NB4 (cell line): ENCODE measurements around the gene TNS1.

ENCODE experiments used
- DNase-seq: peaks from one replicate; pipeline ENCODE4 v3.0.0; 2010; ENCODE audit warnings: low read depth
- H3K4me3 ChIP-seq: one replicate; pipeline ENCODE4 v1.5.1; 2011; ENCODE audit warnings: mild to moderate bottlenecking, low read depth, low read length, moderate library complexity
- MYC ChIP-seq: IDR thresholded peaks from 2 replicates; pipeline ENCODE4 v1.6.1; 2011; ENCODE audit warnings: low read depth, low read length
- POLR2A ChIP-seq: IDR thresholded peaks from 2 replicates; pipeline ENCODE4 v1.6.1; 2011; ENCODE audit warnings: mild to moderate bottlenecking; ENCODE audit not compliant: insufficient read length; ENCODE audit errors: extremely low read depth
- TF ChIP-seq, protein P1 (sequence below): IDR thresholded peaks from one replicate; pipeline ENCODE4 v1.5.1; 2012; ENCODE audit warnings: low read depth, low read length
- TF ChIP-seq, protein P2 (sequence below): IDR thresholded peaks from 2 replicates; pipeline ENCODE4 v1.6.1; 2011; ENCODE audit warnings: low read depth, low read length

TNS1 gene

DNA sequence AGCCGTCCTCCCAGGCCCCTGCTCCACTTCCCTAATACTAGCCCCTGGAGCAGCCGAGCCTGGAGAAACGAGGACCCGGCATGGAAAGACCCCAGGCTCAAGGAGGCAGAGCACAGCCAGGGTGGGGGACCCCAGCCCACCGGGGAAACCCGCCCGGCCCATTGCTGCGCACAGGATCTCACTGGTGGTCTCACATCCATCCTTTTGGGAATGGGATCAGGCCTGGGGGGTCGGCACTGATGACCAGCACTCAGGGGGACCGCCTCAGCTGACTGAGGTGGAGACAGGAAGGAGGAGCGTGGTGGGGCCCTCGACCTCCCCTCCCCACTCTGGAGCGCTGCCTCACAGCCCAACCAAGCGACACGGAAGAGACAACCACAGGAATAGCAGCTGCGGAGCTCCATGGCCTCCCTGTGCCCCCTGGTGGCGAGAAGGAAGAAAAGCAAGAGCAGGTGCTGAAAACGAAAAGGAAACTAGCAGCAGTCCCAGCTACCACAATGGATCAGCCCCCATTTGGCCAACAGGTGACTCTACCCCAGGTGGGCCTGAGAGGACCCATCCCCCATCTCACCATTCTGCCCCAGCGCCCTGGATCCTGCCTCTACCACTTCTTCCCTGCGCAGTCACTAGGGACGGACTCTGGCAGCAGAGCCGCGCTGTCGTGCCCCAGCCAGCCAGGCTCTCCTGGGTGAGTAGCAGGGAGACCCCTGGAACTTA, 31.9 kb upstream of the TNS1 start:
- TF ChIP-seq, protein P1, sequence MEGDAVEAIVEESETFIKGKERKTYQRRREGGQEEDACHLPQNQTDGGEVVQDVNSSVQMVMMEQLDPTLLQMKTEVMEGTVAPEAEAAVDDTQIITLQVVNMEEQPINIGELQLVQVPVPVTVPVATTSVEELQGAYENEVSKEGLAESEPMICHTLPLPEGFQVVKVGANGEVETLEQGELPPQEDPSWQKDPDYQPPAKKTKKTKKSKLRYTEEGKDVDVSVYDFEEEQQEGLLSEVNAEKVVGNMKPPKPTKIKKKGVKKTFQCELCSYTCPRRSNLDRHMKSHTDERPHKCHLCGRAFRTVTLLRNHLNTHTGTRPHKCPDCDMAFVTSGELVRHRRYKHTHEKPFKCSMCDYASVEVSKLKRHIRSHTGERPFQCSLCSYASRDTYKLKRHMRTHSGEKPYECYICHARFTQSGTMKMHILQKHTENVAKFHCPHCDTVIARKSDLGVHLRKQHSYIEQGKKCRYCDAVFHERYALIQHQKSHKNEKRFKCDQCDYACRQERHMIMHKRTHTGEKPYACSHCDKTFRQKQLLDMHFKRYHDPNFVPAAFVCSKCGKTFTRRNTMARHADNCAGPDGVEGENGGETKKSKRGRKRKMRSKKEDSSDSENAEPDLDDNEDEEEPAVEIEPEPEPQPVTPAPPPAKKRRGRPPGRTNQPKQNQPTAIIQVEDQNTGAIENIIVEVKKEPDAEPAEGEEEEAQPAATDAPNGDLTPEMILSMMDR = peak; percentile 65
- peak overlapping the region; percentile 30 for H3K4me3 ChIP-seq
- peak; percentile 78 for DNase-seq

DNA sequence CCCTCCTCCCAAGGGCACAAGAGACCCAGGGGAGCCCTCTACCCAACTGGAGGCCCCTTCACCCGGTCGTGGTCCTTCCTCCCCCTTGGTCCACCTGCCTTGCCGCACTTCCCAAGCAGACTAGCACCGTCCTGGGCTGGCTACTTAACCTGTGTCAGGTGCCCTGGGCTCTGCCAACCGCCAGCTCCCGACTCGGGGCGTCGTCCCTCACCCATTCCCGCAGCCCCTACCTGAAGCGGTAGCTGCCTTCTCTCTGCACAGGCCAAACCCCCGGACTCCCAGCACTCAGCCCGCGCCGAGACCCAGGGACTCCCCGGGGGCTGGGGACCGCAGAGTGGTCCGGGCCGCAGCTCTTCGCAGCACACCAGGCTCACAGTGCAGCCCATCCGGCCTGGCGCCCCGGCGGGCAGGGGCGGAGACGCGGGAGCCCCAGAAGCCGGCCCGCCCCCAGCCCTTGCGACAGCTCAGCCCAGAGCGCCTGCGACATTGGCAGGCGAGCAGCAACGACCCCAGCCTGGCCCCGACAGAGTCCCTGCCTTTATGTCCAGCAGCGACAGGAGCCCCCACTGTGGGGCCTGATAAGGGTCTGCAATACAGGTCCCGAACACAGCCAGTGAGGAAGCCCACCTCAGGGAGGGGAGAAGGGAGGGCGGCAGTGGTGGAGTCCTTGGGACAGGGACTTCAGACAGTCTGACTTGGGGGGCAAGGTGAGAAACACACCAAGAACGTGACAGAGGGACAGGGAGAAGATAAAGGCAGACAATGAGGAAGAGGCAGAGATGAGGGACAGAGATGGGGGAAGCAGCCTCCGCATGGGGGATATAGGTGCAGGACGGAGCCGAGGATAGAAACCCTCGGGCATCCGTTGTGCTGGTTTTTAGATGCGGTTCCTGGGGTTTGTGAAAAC, 31.0 kb upstream of the TNS1 start:
- peak; percentile 46 for TF ChIP-seq POLR2A
- TF ChIP-seq, protein P2, sequence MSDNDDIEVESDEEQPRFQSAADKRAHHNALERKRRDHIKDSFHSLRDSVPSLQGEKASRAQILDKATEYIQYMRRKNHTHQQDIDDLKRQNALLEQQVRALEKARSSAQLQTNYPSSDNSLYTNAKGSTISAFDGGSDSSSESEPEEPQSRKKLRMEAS = no peak
- H3K4me3 ChIP-seq = peak overlapping the region; percentile 36
- peak; percentile 88 for DNase-seq

DNA sequence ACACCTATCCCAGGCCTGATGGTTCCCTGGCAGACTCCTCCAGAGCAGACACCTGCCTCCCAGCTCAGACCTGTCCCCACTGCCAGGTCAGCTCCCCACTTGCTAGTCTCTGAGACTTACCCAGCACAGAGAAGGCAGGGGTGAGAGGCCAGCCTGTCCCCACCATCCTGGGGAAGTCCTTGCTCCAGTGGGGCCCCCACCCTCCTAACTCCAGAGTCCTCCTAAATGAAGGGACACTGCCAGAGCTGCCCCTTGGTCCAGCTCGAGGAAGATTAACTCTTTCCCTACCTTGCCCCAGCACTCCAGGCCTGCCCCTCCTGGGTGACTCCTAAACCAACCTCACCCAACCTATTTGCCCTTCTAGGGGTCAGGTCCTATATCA, 30.4 kb upstream of the TNS1 start:
- H3K4me3 ChIP-seq = peak overlapping the region; percentile 36
- no peak for DNase-seq
- TF ChIP-seq POLR2A (no peak), MYC (no peak)
- TF ChIP-seq, protein P1 = no peak
- TF ChIP-seq, protein P2 = no peak

DNA sequence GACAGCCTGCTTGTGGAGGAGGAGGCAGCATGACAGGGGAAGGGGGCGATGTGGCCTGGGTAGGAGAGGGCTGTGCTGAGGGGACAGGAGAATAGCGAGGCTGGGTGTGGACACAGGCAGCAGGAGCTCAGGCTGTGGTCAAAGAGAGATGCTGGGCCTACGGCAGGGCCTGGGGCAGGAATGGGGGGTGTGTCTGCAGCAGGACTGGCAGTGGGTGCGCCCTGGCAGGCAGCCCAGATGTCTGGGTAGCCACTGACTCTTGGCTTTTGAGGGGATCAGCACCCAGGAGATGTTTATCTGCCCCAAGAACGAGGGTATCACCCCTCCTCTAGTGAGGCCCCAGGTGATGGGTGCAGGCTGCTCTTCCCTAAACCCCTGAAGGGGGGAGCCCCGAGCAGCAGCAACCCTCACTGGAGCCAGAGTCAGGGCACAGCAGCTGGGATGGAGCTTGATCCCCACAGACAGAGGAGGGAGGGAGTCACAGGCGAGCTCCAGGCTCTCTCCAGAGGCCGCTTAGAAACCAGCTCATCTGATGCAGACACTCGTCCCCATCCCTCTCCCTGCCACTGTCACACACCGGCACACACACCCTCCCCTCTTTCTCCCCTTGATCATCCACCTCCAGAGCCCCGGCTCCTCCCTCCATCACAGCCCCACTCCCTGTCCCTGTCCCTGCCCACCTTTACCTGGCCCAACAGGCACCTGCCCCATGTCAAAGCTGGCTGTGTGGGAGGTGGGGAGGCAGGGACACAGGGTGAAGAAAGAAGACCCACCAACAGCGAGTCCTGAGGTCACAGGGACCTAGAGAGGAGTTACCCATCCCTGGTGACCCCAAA, 29.8 kb upstream of the TNS1 start:
- no peak overlapping the region for H3K4me3 ChIP-seq
- no peak for DNase-seq

DNA sequence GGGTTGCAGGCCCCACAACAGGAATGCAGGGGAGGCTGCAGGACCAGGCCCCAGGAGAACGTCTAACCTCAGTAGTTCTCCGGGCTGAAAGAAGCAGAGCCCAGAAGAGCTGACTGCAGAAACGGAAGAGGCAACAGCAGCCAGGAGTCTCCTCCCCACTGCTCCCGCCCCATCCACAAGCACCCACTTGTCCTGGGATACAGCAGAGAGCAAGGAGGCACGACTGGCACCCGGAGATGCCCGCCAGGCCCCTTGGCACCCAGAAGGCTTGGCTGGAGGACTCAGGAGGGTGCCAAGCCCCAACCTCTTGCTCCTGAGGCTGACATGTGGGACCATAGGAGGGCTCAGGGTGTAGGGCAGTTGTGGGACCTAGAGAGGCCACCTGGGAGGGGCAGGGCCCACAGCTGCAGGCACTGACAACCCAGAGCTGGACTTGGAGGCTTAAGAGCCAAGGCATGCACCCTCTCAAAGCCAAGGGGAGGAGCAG, 29.0 kb upstream of the TNS1 start:
- TF ChIP-seq, protein P1 = no peak
- TF ChIP-seq, protein P2 = no peak
- TF ChIP-seq POLR2A = no peak
- no peak overlapping the region for H3K4me3 ChIP-seq
- DNase-seq = no peak

More for the DNA sequence above, 29.8 kb upstream of the TNS1 start:
- TF ChIP-seq, protein P1 = no peak
- TF ChIP-seq POLR2A (no peak), MYC (no peak)
- TF ChIP-seq, protein P2 = no peak
